ENCODE measurements around the gene RPA1. TPM values are rescaled to one million over a fixed set of nuclear protein-coding genes. Genes with fewer than 3 reads are reported as not detected.

RPA1 gene
- total RNA-seq, 1 experiment from 2014 or later, result 211 TPM

DNA sequence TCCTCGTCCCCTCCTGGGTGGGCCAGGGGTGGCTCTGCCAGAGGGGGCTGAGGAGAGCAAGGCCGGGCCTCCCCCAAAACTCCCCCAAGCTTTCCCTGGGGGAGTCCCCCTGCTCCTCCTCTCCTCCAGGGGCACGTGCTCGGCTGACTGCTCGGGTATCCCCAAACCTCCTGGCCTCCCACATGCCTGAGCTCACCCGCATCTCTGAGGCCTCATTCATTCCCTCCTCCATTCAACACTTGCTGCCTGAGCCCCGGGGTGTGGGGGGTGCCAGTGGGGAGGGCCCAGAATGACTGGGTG, 112.2 kb downstream of the RPA1 start:
- H3K4me3 ChIP-seq (ENCODE audit: low read depth, low read length, poor library complexity, severe bottlenecking), result no peak overlapping the region
- no peaks in the 10 kb centered on the region for H3K9me3 ChIP-seq (ENCODE audit: low read depth, low read length, poor library complexity, severe bottlenecking)
- peaks cover 31% of the 10 kb centered on the region for H3K4me1 ChIP-seq (ENCODE audit: insufficient read depth, low read length, poor library complexity, severe bottlenecking)
- POLR2A ChIA-PET (ENCODE audit: low non-redundant PET), result no interaction called here
- TF ChIP-seq EZH2 (IDR thresholded peaks at IDR 0.05; ENCODE audit: borderline replicate concordance, low read depth, low read length, poor library complexity, severe bottlenecking), result no peak
- TF ChIP-seq, protein P1, sequence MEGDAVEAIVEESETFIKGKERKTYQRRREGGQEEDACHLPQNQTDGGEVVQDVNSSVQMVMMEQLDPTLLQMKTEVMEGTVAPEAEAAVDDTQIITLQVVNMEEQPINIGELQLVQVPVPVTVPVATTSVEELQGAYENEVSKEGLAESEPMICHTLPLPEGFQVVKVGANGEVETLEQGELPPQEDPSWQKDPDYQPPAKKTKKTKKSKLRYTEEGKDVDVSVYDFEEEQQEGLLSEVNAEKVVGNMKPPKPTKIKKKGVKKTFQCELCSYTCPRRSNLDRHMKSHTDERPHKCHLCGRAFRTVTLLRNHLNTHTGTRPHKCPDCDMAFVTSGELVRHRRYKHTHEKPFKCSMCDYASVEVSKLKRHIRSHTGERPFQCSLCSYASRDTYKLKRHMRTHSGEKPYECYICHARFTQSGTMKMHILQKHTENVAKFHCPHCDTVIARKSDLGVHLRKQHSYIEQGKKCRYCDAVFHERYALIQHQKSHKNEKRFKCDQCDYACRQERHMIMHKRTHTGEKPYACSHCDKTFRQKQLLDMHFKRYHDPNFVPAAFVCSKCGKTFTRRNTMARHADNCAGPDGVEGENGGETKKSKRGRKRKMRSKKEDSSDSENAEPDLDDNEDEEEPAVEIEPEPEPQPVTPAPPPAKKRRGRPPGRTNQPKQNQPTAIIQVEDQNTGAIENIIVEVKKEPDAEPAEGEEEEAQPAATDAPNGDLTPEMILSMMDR (conservative IDR thresholded peaks at IDR 0.05; ENCODE audit: low read depth, low read length), result no peak
- DNase-seq (ENCODE audit: low spot score), result no peak
- H3K27me3 ChIP-seq (replicated peaks; ENCODE audit: insufficient read depth, low read depth, low read length, poor library complexity), result no peaks in the 10 kb centered on the region
- no peaks in the 10 kb centered on the region for H3K36me3 ChIP-seq (ENCODE audit: insufficient read depth, low read length, poor library complexity, severe bottlenecking)
- intact Hi-C loops (cut with micrococcal nuclease; ENCODE audit: unreplicated experiment), result no loop called here
- CTCF ChIA-PET, result no interaction called here
- H3K27ac ChIP-seq (ENCODE audit: low read depth, low read length, poor library complexity, severe bottlenecking), result no peak overlapping the region
- BruUV-seq (replicated peaks), result no TSS peak

GRCh38 chr17:1942666-1943435, 113.0 kb downstream of the RPA1 start:
- CTCF ChIA-PET, result no interaction called here
- peaks cover 31% of the 10 kb centered on the region for H3K4me1 ChIP-seq (ENCODE audit: insufficient read depth, low read length, poor library complexity, severe bottlenecking)
- no TSS peak for BruUV-seq (replicated peaks)
- H3K27ac ChIP-seq (ENCODE audit: low read depth, low read length, poor library complexity, severe bottlenecking), result no peak overlapping the region
- POLR2A ChIA-PET (ENCODE audit: low non-redundant PET), result no interaction called here
- no peaks in the 10 kb centered on the region for H3K9me3 ChIP-seq (ENCODE audit: low read depth, low read length, poor library complexity, severe bottlenecking)
- H3K36me3 ChIP-seq (ENCODE audit: insufficient read depth, low read length, poor library complexity, severe bottlenecking), result no peaks in the 10 kb centered on the region
- intact Hi-C loops (cut with micrococcal nuclease; ENCODE audit: unreplicated experiment), result no loop called here
- DNase-seq (ENCODE audit: low spot score), result no peak
- no peak for TF ChIP-seq EZH2 (IDR thresholded peaks at IDR 0.05; ENCODE audit: borderline replicate concordance, low read depth, low read length, poor library complexity, severe bottlenecking)
- TF ChIP-seq, protein P1 (conservative IDR thresholded peaks at IDR 0.05; ENCODE audit: low read depth, low read length), result no peak
- H3K27me3 ChIP-seq (replicated peaks; ENCODE audit: insufficient read depth, low read depth, low read length, poor library complexity), result no peaks in the 10 kb centered on the region
- no peak overlapping the region for H3K4me3 ChIP-seq (ENCODE audit: low read depth, low read length, poor library complexity, severe bottlenecking)

- Histone ChIP-seq H3K4me1 (ENCODE audit: insufficient read depth, low read length, poor library complexity, severe bottlenecking) (peaks cover 31% of the 10 kb centered on the region), H3K27ac (ENCODE audit: low read depth, low read length, poor library complexity, severe bottlenecking) (no peak overlapping the region), H3K9me3 (ENCODE audit: low read depth, low read length, poor library complexity, severe bottlenecking) (no peaks in the 10 kb centered on the region), H3K36me3 (ENCODE audit: insufficient read depth, low read length, poor library complexity, severe bottlenecking) (no peaks in the 10 kb centered on the region), H3K27me3 (replicated peaks; ENCODE audit: insufficient read depth, low read depth, low read length, poor library complexity) (no peaks in the 10 kb centered on the region), H3K4me3 (ENCODE audit: low read depth, low read length, poor library complexity, severe bottlenecking) (no peak overlapping the region)
- no peak for DNase-seq (ENCODE audit: low spot score)
- no peak for TF ChIP-seq EZH2 (IDR thresholded peaks at IDR 0.05; ENCODE audit: borderline replicate concordance, low read depth, low read length, poor library complexity, severe bottlenecking)
- TF ChIP-seq, protein P1 (conservative IDR thresholded peaks at IDR 0.05; ENCODE audit: low read depth, low read length), result no peak
- ChIA-PET CTCF (no interaction called here), POLR2A (ENCODE audit: low non-redundant PET) (no interaction called here)
- intact Hi-C loops (cut with micrococcal nuclease; ENCODE audit: unreplicated experiment), result no loop called here
- BruUV-seq (replicated peaks), result no TSS peak
These were observed 113.6 kb downstream of the RPA1 start for GRCh38 chr17:1943436-1943831.
